GOT3 (cell line): ENCODE data around the gene TBC1D22B.
"Not testable (repeated sequence)": the region's sequence is repeated elsewhere in the genome, so short reads cannot be mapped to it uniquely, and the experiment has no call there.

Experiments
- DNase-seq: peaks from one replicate; lab custom pipeline; 2025; ENCODE audit warnings: mixed read lengths; lab: John Stamatoyannopoulos, UW

TBC1D22B gene

GRCh38 chr6:37265860-37266259 is 8.3 kb downstream of the TBC1D22B start:
- DNase-seq: no peak

DNA sequence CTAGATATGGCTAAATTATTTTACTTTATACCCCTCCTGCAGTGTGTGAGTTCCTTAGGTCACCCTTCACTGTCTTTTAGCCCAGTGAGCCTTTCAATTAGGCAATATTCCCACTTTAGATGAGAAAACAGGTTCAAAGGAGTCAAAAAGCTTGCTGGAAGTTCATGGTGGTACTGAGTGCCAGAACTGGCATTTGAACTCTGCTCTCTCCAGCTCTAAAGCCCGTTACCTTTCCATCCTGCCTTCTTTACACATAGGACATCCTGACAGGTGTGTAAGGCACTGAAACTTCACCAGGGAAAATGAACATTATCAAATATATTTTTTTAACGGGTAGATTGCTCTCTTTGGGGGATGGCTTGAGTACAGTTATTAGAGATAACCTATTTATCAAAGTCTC is 11.5 kb downstream of the TBC1D22B start:
- DNase-seq: no peak

GRCh38 chr6:37272834-37273566 is 15.4 kb downstream of the TBC1D22B start:
- DNase-seq: no peak

GRCh38 chr6:37273690-37274089 is 16.1 kb downstream of the TBC1D22B start:
- no peak for DNase-seq

- DNase-seq: no peak
These were observed 17.8 kb downstream of the TBC1D22B start for GRCh38 chr6:37275350-37275749.

- DNase-seq: no peak
These were observed 19.4 kb downstream of the TBC1D22B start for GRCh38 chr6:37277001-37277409.

DNA sequence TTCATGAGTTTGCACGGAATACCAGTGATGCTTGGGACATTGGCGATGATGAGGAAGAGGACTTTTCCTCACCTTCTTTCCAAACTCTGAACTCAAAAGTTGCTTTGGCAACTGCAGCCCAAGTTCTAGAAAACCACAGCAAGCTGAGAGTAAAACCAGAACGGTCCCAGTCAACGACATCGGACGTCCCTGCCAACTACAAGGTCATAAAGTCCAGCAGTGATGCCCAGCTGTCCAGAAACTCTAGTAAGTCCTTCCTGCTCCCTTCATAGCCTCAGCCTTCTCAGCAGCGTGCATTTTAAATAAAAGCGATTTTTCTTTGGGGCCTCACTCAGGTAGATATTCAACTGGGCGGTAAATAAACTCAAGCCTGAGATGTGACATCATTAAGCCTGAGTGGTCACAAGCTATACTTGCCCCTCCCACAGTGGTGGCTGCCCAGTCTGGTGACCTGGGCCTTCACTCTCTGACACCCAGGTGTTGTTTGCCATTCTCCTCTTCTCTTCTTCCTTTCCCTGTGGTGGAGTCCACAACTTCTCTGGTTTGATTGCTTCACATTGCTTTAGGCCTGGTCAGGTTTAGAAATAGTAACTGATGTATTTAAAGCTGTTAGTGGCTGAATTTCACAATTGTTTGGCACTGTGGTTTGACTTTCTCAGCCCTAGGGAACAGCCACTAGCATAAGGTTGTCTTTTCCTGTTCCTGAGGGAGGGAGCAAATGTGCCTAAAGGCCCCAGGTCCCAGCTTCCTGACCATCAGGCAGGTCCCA is 22.0 kb downstream of the TBC1D22B start:
- no peak for DNase-seq

DNA sequence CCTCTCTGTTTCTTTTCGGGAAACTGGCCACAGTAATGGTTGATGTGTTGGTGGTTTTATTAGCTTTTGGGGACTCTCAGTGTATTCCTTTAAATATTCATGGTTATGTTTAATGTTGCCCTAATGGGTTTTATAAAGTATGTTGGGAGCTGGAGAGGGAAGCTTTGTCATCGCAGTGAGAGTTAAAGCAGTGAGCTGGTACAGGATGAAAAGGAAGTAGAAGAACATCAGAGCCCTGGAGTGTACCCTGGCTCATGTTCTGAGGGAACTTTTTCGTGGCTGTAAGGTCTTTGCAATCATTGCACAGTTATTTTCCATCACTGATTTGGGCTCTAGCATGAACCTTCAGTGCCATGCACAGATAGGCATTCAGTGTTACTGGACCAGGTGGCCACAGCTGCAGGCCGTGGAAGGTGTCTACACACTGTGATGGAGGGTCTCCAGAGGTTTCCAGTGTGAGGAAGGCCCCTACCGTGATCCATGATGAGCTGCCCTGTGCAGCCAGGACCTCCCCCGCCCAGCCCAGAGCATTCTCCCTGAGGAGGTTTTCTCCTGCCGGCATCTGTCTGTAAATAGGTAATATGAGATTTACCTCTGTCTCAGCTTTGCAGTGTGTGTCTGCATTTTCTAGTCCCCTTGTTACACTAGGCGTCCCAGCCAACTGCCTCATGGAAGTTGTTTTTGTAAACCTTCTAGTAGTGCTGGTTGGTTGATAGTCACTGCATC is 22.8 kb downstream of the TBC1D22B start:
- DNase-seq: no peak

DNA sequence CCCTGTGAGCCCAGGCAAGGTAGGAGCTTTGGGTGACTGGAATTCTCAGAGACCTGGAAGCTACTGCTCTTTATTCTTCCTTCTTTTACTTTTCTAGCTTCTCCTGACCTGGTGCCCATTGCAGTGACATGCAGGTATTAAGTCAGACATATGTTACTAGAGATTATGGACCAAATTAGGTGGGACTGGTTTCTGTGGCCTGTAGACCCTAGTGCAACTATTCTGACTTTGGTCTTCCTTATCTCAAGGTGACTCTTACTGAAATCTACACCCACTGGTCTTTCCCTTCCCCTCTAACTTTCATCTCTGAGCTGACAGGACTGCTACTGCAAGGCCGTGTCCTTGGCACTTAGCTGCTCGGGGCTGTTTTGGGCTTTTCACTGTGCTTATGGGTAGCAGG is 24.8 kb downstream of the TBC1D22B start:
- no peak for DNase-seq

DNA sequence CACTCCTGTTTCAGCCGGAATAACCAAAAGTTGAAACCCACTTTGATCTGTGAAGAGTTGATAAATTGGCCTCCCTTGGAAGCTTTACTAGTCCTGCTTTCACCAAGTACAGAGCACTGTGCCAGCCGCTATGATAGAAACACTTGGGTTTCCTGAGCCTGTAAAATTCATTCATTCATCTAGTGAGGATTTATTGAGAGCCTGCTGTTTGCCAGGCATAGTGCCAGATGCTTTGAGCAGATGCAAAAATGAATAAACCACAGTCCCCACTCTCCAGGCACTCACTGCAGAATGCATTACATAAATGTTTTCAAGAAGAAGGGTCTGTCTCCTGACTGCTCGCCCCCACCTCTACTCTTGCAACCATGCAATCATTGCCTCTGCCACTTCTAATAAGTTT is 25.7 kb downstream of the TBC1D22B start:
- no peak for DNase-seq

GRCh38 chr6:37283671-37284151 is 26.1 kb downstream of the TBC1D22B start:
- no peak for DNase-seq

GRCh38 chr6:37284781-37285180 is 27.2 kb downstream of the TBC1D22B start:
- no peak for DNase-seq

DNA sequence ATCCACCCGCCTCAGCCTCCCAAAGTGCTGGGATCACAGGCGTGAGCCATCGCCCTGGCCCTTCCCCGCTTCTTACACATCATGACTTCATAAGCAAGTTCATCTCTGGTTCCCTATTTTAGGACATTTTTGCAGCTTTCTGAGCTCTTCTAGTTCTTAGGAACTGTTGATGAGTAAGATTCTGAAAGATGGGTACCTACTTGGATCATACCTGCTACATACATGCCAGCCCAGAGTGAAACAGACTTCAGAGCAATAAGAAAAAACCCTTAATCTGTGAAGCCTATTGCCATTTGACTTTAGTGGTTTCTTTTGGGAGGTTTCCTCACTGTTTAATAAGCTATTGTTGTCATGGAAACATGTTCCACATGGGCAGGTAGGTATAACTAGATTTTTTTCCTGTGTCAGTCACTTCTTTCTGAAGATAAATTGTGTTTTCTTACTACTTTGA is 28.3 kb downstream of the TBC1D22B start:
- no peak for DNase-seq

DNA sequence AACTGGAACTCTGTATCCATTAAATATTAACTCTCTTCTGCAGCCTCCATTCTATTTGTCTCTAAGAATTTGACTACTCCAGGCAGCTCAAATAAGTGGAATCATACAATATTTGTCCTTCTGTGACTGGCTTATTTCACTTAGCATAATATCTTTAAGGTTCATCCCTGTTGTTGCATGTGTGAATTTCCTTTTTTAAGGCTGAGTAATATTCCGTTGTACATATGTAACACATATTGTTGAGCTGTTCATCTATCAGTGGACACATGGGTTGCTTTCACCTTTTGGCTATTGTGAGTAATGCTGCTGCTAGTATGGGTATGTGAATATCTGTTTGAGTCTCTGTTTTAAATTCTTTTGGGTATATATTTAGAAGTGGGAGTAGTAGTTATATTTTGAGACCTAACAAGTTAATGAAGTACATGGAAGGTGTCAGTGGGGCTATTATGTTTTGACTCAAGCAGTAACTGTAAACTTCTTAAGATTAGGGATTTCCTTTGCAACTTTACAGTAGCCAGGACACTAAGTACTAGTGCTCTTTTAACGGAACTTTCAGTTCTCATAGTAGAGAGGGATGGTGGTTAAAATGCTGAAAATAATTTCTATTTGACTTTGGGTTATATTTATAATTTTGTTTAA is 30.1 kb downstream of the TBC1D22B start:
- no peak for DNase-seq

GRCh38 chr6:37288247-37288646 is 30.7 kb downstream of the TBC1D22B start:
- no peak for DNase-seq

- no peak for DNase-seq
These were observed 32.4 kb downstream of the TBC1D22B start for GRCh38 chr6:37289931-37290330.

- DNase-seq: no peak
These were observed 35.9 kb downstream of the TBC1D22B start for GRCh38 chr6:37293426-37293825.

DNA sequence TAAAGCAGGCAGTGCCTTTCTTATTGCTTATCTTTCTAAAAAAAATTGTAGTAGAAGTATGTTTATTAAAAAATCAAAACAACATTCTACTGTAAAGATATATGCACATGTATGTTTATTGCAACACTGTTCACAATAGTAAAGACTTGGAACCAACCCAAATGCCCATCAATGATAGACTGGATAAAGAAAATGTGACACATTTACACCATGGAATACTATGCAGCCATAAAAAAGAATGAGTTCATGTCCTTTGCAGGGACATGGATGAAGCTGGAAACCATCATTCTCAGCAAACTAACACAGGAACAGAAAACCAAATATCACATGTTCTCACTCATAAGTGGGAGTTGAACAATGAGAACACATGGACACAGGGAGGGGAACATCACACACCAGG is 40.1 kb downstream of the TBC1D22B start:
- DNase-seq: not testable (repeated sequence)

DNA sequence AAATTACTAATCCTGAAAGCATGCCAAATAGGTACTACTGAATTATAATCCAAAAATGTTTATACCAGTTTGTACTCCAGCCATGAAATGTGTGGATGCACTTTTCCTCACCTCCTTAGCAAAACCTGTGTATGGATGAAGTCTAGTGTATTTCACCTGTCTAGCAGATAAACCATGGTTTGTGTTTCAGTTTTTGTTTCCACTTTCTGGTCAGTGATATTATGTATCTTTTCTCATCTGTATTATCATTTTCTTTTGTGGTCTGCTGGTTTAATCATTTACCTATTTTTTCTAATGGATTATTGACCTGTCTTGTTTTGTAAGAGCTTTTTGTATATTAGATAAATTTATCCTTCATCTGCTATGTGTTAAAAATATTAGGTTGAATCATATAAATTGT is 41.4 kb downstream of the TBC1D22B start:
- DNase-seq: no peak

DNA sequence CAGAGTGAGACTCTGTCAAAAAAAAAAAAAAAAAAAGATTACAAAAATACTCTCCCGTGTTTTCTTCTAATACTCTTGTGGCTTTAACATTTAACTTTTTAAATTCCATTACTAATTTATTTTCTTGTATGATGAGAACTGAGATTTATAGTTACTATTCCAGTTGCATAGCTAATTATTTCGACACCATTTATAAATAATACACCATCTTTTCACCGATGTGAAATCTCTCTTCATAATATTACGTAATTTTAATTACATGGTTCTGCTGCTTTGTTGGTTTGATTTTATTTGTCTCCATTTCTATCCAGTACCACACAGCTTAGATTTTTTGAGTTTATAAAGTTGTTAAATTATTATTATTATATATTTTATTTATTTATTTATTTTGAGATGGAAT is 42.4 kb downstream of the TBC1D22B start:
- no peak for DNase-seq

GRCh38 chr6:37302086-37302686 is 44.6 kb downstream of the TBC1D22B start:
- no peak for DNase-seq
